Stimulated activated CD8-positive, alpha-beta memory T cell treated with anti-CD3 and anti-CD28 coated beads, Interleukin-12 subunit alpha, Interleukin-12 subunit beta, amount 100 ng/mL, for 1 hour (primary cell): ENCODE data around the gene IFT57.

Source experiments
- DNase-seq: peaks from one replicate; pipeline ENCODE4 v3.0.0-alpha.2; 2020; ENCODE audit warnings: low read depth

IFT57 gene

DNA sequence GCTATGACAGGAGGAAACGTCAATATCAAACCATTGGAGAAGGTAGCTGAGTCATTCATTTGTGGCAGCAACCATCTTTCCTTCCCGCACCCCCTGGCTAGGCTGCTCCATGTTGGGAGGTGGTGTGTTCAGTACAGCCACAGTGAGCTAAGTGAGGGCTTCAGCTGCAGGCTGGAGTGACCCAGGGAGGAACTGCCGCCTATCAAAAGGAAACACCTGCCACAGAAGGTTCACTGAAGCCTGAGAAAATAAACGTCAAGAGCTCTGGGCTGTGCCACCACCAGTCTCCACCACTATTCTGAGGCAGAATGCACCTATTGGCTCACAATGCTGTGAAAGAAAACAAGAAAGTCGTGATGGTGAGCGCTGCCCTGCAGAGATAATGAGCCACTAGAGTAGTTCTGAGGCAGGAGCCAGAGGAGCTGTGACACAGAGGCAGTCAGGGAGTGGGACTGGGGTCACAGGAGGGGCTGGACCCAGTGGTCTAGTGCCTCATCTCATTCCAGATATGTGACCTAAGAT lies 96.6 kb downstream of the IFT57 start:
- DNase-seq = peak; percentile 35

DNA sequence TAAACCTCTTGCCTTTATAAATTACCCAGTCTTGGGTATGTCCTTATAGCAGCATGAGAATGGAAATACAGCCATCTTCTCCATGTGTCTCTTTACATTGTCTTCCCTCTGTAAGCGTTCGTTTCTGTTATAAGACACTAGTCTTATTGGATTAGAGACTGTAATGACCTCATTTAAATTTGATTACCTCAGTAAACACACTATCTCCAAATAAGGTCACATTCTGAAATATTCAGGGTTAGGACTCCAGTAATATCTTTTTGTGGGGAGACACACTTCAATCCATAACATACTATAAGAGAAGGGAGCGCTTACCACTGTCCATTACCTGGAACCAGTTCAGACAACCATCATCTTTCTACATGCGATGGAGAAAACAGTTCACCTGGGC lies 97.1 kb downstream of the IFT57 start:
- no peak for DNase-seq

DNA sequence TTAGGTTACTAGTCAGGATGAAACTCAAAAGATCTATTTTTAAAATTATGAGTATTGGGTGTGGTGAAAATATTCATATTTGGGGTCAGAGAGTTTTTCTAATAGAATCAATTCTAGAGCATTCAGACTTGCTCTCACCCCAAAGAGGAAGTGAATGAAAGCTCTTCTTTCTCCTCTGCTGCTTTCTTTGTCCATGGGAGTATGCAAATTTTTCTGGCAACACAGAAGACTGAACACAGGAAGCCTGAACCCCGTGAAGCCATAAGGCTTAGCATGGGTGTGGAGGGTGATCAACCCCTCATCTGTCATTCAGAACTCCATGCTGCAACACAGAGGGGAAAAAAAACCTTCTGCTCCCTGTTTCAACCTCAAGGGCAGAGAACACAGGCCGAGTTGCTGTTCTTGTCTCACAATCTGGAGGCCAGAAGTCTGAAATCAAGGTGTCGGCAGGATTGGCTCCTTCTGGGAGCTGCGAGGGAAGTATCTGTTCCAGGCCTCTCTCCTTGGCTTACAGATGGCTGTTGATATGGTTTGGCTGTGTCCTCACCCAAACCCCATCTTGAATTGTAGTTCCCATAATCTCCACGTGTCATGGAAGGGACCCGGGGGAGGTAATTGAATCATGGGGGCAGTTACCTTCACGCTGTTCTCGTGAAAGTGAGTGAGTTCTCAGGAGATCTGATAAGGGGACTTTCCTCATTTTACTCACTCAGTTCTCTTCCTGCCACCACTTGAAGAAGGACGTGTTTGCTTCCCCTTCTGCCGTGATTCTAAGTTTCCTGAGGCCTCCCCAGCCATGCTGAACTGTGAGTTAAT lies 97.7 kb downstream of the IFT57 start:
- peak; percentile 40 for DNase-seq

DNA sequence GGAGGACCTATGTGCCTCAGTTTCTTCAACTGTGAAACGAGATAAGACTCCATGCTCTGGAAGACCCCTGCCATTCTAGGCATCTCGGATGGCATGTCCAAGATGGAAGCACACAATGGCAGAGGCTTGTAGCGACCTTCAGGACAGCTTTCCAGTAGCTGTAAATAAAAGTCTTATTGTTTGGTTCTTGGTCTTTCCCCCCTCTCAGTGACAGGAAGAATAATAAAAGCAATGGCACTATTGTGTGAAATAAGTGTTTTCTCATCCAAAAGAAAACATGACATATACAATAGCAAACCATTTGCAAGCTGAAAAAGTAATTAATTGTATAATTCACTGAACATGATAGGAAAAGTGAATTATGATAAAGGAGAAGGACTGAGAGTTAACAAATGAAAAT lies 98.9 kb downstream of the IFT57 start:
- DNase-seq = no peak

DNA sequence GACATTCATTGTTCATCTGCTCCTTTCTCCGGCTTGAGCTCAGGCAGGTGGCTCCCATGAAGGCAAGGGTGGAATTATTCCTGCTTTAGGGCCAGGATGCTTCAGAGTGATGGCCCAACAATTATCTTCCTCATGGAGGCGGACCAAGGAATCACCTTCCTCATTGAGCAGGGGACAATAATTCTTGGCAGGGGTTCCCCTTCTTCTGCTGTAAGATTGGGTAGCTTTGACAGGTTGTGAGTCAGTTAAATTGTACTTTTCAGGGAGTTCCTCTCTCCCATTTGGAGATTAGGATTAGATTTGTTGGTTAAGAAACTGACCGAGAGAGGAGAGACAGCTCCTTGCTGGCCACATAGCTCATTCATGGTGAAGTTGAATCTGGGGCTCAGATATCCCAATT lies 99.9 kb downstream of the IFT57 start:
- DNase-seq = no peak

DNA sequence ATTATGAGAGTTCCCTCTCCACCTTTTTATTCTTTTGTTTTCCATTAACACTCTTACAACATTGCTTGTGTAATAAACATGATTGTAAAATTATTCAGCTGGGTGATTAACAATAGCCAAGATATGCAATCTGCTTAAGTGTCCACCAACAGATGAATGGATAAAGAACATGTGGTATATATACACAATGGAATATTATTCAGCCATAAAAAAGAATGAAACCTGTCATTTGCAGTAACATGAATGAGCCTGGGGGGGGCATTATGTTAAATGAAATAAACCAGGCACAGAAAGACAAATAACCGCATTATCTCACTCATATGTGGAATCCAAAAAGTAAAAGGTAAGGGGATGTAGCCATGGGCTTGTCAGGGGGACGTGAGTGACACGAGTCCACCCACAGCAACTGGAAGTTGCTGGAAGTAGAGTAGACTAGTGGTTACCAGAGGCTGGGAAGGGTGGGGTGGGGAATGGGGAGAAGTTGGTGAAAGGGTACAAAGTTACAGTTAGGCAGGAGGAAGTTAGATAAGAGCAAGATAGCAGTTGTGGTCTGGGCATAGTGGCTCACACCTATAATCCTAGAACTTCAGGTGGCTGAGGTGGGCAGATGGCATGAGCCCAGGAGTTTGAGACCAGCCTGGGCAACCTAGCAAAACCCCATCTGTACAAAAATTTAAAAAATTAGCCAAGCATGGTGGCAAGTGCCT lies 102.7 kb downstream of the IFT57 start:
- DNase-seq = no peak

DNA sequence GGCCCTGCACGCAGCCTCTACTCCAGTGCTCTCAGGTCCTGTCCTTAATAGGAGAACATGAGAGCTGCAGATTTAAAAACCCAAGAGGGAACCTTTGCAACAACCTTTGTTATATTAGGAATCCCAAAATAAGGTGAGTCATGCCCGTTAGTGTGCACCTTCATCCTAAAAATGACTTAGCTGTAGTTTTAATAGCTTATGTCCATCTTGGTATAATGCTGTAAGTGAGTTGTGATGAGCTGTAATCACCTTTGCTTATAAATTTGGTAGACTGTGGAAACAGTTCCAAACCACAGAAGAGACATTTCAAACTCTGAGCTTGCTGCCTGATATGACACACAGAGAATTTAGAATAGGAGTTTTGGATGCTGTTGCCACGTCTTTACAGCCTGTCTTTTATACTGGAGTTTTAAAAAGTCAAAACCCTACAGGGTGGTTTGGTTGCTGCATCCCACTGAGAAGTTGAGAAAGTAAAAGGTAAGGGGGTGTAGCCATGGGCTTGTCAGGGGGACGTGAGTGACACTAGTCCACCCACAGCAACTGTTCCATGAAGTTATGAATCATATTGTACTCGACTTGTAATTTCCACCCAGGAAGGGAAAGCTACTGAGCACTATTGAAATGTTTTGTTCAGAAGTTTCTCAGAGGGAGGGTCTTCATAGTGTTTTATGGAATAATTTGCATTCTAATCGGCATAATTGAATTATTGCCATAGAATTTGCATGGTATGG lies 104.0 kb downstream of the IFT57 start:
- no peak for DNase-seq

DNA sequence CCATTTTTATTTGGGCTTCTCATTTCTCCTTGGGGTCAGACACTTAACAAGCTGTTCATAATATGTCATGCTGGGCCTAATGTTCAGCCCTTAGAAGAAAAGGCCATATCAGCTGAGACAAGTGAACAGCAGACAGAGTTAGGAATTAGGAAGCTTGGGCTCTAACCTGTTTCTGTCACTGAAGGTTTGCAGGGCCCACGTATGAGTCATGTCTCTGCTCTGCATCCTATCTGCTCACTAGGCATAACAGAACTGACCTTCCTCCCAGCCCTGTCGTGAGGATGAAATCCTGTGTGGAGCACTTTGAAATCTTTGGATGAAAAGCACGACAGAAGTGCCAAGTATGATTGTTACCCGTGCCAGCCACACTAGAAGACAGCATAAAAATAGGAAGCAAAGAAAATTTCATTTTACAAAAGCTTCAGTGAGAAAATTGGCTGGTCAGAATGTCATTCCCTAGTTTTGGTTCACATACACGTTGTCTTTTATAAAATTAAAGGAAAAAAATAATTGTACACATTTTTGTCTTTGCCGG lies 104.9 kb downstream of the IFT57 start:
- DNase-seq = no peak

DNA sequence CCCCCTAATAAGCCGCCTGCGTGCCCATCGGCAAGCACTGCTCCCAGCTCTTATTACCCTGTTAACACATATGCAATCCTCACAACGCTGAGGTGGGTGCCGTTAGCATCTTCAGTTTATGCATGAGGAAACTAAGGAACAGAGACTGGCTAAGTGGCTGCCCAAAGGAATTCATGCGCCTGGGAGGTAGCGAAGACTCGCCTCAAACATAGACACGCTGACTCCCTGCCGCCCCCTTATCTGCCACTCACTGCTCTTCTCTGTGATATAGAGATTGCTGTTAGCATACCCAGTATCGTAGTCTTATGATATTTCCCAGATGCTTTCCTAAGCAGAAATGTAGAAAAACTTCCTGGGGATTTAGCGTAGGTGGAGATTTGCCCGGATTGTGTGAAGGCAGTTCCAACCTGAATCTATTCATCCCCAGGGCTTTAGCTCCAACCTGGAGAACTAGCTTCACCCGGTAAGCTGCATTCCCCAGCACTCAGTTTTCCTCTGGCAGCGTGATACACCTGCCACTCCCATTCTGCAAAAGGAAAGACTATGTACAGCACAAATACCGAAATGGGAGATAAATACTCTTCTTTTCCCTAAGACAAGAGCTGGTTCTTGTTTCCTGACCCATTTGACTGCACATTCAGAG lies 107.7 kb downstream of the IFT57 start:
- no peak for DNase-seq

DNA sequence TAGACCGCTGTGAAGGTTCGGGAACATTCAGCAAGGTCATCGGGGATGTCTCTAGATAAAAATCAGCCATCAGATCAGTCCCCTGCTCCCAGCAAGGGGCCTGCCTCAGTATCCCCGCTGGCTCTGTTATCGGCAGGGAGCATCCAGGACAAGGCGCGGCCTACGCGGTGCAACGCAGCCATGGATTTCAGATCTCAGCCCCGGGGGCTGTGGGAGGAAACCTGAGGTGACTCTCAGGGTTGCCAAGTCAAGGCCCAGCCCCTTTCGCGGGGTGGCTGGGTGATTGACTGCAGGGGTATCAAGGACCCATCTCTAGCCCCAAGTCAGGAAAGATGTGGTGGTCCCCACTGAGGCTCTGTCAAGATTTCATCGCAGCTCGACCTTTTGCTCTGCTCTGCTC lies 108.2 kb downstream of the IFT57 start:
- DNase-seq = no peak

DNA sequence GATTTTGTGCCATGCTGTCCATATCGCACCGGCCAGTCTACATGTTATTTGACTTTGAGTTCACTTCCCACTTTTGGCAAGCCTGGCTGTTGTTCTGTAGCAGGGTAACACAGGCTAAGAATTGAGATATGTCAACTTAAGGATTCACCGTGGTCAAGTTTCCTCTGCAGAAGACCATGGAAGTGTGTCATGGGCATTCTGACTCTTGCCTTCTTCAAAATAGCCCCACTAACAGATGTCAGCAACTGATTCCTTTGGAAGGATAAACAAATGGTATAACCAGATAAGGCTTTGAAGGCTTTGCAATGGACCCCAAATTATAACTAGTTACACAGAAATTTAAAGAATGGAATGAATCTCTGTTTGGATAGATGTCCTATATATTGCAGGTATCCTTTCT lies 111.3 kb downstream of the IFT57 start:
- DNase-seq = no peak
